ENCODE results near the gene SLC24A4. TPM values are rescaled to one million over a fixed set of nuclear protein-coding genes. Genes with fewer than 3 reads are reported as not detected.

SLC24A4 gene
- total RNA-seq, 2 experiments from 2014 or later = not detected

DNA sequence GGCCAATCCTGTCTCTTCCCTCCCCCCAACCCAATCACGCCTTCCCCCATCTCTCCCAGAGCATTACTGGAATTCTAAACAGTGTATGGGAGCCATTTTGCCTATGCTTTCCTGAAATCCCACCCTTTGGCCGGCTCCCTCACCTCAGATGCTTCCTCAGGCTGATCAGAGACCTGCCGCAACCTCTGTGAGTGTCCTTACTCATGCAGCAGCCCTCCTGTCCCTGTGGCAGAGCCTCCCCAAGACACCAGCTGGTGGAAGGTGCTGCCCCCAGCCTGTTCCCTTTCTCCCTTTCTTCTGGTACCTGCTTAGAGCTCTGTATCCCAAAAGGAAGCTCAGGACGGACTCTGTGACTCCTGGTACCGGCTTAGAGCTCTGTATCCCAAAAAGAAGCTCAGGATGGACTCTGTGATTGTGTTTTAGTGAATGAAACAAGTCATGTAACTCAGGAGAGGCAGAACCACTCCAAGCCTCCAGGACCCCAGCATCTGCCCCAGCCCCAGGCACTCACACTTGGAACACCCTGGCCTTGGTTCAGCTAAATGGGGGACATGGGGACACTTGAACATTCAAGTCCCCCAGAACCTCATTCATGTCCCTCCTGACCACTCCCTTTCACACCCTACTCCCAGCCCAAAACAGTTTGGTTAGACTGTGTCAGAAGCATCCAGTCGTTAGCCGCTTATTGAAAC is 161.3 kb downstream of the SLC24A4 start:
- POLR2A ChIA-PET = no interaction called here
- Mint-ChIP-seq H3K4me1 (peaks cover 4% of the 10 kb centered on the region), H3K9me3 (peaks cover 4% of the 10 kb centered on the region), H3K27ac (no peak overlapping the region), H3K36me3 (peaks cover 3% of the 10 kb centered on the region), H3K4me3 (no peak overlapping the region), H3K27me3 (peaks cover 32% of the 10 kb centered on the region)
- DNase-seq (no peak), ATAC-seq (ENCODE audit: low read depth) (no peak)

DNA sequence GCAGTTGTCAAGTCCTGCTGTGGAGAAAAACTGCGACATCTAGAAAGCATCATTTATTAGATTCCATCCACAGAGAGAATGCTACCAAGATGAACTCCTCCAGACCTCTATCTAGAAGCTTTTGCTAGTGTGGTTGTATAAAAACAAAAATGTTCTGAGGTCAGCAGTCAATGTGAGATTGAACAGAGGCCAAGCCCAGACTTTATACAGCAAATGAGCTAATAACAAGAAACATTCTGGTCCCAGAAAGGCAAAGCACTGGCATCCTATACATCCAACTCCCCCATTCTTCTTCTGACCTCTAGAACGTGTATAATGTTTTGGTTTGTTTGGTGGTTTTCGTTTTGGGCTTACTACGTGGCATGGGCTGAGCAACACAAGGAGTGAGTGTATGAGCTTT is 163.9 kb downstream of the SLC24A4 start:
- POLR2A ChIA-PET = interaction anchor here (1.2 kb wide), 1 partner anchor 13 kb away, joined by 3 read pairs; no protein-coding TSS in a partner anchor
- no peak for DNase-seq
- H3K27me3 Mint-ChIP-seq = peaks cover 25% of the 10 kb centered on the region
- no peak for ATAC-seq (ENCODE audit: low read depth)
- H3K9me3 Mint-ChIP-seq = no peaks in the 10 kb centered on the region
- H3K36me3 Mint-ChIP-seq = no peaks in the 10 kb centered on the region
- peaks cover 4% of the 10 kb centered on the region for H3K4me1 Mint-ChIP-seq
- no peak overlapping the region for H3K27ac Mint-ChIP-seq
- H3K4me3 Mint-ChIP-seq = no peak overlapping the region

DNA sequence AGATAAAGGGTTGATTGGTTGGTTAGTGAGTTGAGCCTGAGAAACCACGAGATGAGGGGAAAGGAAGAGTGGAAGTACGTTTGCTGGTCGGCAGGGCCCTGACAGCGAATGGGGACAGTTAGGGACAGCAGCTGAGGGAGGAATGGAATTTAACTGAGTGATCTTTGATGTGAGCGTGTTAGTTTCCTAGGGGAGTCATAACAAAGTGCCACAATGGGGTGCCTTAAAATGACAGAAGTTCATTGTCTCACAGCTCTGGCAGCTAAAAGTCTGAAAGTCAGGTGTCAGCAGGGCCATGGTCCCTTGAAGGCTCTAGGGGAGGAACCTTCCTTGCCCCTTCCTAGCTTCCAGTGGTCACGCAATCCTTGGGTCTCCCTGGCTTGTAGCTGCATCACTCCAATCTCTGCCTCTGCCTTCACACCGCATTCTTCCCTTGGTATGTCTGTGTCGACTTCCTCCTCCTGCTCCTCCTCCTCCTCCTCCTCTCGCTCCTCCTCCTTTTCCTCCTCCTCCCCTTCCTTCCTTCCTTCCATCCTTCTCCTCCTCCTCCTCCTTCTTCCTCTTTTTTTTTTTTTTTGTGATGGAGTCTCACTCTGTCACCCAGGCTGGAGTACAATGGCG is 164.7 kb downstream of the SLC24A4 start:
- no peak overlapping the region for H3K27ac Mint-ChIP-seq
- POLR2A ChIA-PET = interaction anchor here (1.2 kb wide), 1 partner anchor 12 kb away, joined by 3 read pairs; no protein-coding TSS in a partner anchor
- DNase-seq (no peak), ATAC-seq (ENCODE audit: low read depth) (no peak)
- peaks cover 4% of the 10 kb centered on the region for H3K4me1 Mint-ChIP-seq
- peaks cover 22% of the 10 kb centered on the region for H3K27me3 Mint-ChIP-seq
- H3K4me3 Mint-ChIP-seq = no peak overlapping the region
- no peaks in the 10 kb centered on the region for H3K9me3 Mint-ChIP-seq
- H3K36me3 Mint-ChIP-seq = no peaks in the 10 kb centered on the region

DNA sequence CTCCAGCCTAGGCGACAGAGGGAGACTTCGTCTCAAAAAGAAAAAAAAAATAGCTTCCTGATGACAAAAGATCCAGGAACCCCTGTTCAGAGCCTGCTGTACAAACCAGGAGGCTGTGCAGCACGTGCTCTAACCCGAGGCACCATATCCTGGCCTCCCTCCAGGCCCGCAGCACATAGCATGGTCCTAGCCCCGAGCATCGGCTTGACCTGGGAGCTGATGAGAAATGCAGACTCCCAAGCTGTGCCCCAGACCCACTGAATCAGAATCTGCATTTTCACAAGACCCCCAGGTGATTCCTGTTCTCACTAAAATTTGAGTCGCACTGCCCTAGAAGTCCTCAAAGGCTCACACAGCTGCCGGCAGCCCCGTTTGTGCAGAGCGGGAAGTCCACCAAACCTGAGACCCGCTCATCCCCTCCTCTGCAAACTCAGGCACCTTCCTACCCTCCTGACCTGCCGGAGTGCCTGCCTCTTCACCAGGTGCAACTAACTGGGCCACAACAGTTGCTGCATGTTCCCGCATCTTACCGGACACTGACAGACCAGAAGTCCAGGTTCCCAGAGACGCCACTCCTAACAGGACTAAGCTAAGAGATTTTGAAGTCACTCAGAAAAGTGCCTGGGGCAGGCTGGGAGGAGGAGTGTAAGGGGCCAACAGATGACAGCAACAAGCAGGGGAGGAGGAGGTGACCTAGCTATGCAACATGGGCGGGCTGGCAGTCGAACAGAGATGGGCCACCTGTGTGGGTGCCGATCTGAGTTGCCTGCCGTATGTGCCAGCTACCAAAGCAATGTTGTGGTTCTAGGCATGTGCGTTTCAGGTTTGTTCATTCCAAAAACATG is 166.7 kb downstream of the SLC24A4 start:
- POLR2A ChIA-PET = no interaction called here
- Mint-ChIP-seq H3K36me3 (no peaks in the 10 kb centered on the region), H3K4me1 (peaks cover 4% of the 10 kb centered on the region), H3K27ac (no peak overlapping the region), H3K4me3 (no peak overlapping the region), H3K27me3 (peaks cover 17% of the 10 kb centered on the region), H3K9me3 (no peaks in the 10 kb centered on the region)
- DNase-seq (no peak), ATAC-seq (ENCODE audit: low read depth) (no peak)

DNA sequence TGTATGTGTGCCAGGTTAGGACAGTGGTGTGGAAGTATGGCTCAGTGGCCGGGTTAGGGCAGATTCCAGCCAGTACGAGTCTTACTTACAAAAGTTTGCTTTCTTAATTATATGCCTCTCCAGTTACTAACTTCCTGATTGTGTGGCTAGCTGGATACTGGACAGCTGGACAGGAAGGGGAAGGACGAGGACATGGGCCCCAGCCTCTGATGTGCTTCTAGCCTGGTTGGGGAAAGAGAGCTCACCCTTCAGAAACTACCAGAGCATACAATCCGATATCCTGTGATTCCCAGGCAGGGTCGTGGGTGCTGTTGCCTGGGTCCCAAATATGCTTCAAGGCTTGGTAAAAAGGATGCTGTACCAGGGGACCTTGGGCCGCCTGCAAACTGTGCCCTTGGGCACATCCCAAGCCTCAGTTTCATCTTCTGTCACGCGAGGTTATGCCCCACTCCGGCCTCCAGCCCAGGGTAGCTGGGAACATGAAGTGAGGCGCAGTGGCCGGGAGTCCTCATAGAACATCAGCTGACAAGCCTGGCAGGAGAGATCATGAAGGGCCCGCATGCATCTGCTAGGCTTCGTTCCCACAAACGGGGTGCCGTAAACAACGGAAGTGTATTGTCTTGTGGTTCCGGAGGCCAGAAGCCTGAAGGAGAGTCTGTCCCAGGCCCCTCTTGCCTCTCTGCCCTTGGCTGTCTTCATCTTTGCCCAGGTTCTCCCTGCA is 167.4 kb downstream of the SLC24A4 start:
- Mint-ChIP-seq H3K27me3 (peaks cover 13% of the 10 kb centered on the region), H3K9me3 (no peaks in the 10 kb centered on the region), H3K4me3 (no peak overlapping the region), H3K4me1 (peaks cover 4% of the 10 kb centered on the region), H3K27ac (no peak overlapping the region), H3K36me3 (no peaks in the 10 kb centered on the region)
- ATAC-seq (ENCODE audit: low read depth) = no peak
- POLR2A ChIA-PET = no interaction called here
- no peak for DNase-seq

DNA sequence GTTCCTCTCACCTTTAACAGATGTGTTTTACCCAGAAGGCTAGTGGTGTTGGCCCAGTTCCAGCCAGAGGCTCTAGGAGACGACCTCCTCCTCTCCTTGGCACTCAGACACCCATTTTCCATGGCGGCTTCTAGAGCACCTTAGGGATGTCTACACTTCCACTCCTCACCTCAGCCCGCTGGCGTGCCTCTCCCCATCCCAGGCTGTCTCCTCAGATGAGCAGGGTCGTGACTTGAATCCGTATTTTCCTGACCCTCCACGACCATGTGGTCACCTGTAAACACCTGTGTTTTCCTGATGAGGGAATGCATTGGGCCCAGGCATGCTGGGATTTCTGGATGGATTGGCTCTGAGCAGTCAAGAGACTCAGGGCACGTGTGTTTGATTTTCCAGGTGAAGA is 168.8 kb downstream of the SLC24A4 start:
- Mint-ChIP-seq H3K4me1 (peaks cover 4% of the 10 kb centered on the region), H3K4me3 (no peak overlapping the region), H3K27ac (no peak overlapping the region), H3K9me3 (no peaks in the 10 kb centered on the region), H3K36me3 (no peaks in the 10 kb centered on the region), H3K27me3 (peaks cover 9% of the 10 kb centered on the region)
- POLR2A ChIA-PET = no interaction called here
- ATAC-seq (ENCODE audit: low read depth) (no peak), DNase-seq (no peak)

DNA sequence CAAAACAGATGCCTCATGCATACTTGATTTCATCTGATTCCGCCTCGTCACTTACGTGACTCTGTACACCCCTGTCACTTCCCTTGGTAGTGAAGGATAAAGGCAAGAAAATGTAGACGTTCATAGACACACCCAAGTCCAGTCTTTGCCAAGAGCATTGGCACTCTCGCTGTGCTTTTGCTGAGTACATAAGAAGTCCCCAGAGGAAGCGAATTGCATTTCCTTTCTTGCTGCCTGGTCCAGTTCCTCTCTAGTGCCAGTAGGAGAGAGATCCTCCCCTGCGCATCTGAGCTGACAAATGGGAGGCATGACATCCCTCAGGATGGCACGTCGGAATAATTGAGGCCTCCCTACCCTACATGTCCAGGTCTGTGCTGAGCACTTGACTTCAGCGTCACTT is 169.3 kb downstream of the SLC24A4 start:
- H3K36me3 Mint-ChIP-seq = no peaks in the 10 kb centered on the region
- H3K4me1 Mint-ChIP-seq = peaks cover 2% of the 10 kb centered on the region
- H3K4me3 Mint-ChIP-seq = no peak overlapping the region
- POLR2A ChIA-PET = no interaction called here
- DNase-seq (no peak), ATAC-seq (ENCODE audit: low read depth) (no peak)
- H3K27me3 Mint-ChIP-seq = peaks cover 7% of the 10 kb centered on the region
- no peaks in the 10 kb centered on the region for H3K9me3 Mint-ChIP-seq
- no peak overlapping the region for H3K27ac Mint-ChIP-seq

DNA sequence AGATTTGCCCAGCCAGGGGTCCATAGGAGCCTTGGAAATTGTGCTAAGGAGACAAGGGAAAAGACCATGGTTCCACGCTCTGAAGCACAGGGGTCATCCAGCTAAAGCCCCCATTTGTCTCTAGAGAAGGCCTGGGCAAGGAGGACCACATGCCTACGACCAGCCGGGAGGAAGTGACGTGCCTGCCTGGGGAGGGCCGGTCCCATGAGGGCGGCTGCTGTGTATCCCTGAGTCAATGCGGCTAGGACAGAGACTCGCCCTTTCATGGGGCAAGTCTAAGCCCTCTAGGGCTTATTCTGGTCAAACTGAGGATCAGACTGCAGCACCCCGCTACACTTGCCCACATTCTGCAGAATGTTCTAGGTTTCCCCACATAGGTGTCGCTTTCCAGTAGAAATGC is 170.1 kb downstream of the SLC24A4 start:
- POLR2A ChIA-PET = no interaction called here
- DNase-seq (no peak), ATAC-seq (ENCODE audit: low read depth) (no peak)
- H3K27me3 Mint-ChIP-seq = peaks cover 7% of the 10 kb centered on the region
- no peaks in the 10 kb centered on the region for H3K36me3 Mint-ChIP-seq
- H3K4me3 Mint-ChIP-seq = no peak overlapping the region
- no peaks in the 10 kb centered on the region for H3K4me1 Mint-ChIP-seq
- H3K9me3 Mint-ChIP-seq = no peaks in the 10 kb centered on the region
- no peak overlapping the region for H3K27ac Mint-ChIP-seq

DNA sequence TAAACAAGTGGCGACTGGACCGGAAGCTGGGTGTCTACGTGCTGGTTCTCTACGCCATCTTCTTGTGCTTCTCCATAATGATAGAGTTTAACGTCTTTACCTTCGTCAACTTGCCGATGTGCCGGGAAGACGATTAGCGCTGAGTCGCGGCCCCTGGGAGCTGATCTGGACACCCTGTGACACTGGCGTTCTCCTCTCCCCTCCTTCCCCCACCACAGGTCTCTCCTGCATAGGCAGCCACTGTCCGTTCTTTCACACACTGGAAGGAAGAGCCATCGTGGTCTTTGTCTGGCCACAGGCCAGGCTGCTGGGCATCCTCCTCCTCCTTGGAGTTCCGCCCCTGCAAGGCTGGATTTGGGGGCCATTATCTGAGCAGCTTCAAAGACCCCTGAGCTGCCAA is 170.5 kb downstream of the SLC24A4 start:
- ATAC-seq (ENCODE audit: low read depth) (no peak), DNase-seq (no peak)
- Mint-ChIP-seq H3K27me3 (peaks cover 7% of the 10 kb centered on the region), H3K4me3 (no peak overlapping the region), H3K9me3 (no peaks in the 10 kb centered on the region), H3K36me3 (no peaks in the 10 kb centered on the region), H3K27ac (no peak overlapping the region), H3K4me1 (no peaks in the 10 kb centered on the region)
- POLR2A ChIA-PET = no interaction called here

DNA sequence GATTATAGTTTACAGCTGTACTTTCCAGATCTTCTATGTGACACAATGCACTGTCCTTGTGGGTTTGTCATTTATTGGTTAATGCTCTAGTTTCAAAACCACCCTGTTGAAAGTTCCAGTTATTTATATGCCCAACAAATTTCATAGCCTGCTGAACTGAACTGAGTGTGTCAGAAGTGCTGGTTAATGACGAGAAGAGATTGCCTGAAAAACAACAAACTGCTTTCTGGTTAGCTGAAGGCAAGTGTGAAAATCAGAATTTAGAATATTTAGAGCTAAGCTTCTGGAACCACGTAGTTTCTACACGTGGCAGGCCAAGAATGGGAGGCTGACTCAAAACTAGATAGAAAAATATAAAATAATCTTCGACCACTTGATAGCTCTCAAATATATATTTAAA is 171.5 kb downstream of the SLC24A4 start:
- Mint-ChIP-seq H3K4me3 (no peak overlapping the region), H3K36me3 (no peaks in the 10 kb centered on the region), H3K27ac (no peak overlapping the region), H3K9me3 (no peaks in the 10 kb centered on the region), H3K27me3 (peaks cover 4% of the 10 kb centered on the region), H3K4me1 (no peaks in the 10 kb centered on the region)
- DNase-seq (no peak), ATAC-seq (ENCODE audit: low read depth) (no peak)
- POLR2A ChIA-PET = no interaction called here

DNA sequence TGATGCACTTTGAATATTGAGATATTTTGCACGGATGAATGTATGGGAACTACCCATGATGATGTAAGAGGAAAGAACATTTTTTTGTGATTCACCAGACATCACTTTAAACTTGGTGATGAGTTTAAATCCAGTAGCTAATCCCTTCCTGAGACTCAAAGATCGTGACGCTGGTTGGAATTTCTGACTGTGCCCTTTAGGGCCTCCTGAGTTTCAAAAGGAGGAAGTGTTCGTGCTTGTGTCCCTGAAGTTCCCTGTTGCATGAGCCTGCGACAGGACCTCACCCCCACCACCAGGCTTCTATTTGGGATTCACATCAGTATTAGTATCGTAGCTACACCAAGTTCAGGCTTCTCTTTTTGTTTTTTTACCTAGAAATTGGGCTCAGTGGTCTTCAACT is 172.1 kb downstream of the SLC24A4 start:
- Mint-ChIP-seq H3K4me3 (no peak overlapping the region), H3K27ac (no peak overlapping the region), H3K36me3 (no peaks in the 10 kb centered on the region), H3K4me1 (no peaks in the 10 kb centered on the region), H3K9me3 (no peaks in the 10 kb centered on the region), H3K27me3 (peaks cover 9% of the 10 kb centered on the region)
- POLR2A ChIA-PET = no interaction called here
- ATAC-seq (ENCODE audit: low read depth) = no peak
- DNase-seq = no peak

DNA sequence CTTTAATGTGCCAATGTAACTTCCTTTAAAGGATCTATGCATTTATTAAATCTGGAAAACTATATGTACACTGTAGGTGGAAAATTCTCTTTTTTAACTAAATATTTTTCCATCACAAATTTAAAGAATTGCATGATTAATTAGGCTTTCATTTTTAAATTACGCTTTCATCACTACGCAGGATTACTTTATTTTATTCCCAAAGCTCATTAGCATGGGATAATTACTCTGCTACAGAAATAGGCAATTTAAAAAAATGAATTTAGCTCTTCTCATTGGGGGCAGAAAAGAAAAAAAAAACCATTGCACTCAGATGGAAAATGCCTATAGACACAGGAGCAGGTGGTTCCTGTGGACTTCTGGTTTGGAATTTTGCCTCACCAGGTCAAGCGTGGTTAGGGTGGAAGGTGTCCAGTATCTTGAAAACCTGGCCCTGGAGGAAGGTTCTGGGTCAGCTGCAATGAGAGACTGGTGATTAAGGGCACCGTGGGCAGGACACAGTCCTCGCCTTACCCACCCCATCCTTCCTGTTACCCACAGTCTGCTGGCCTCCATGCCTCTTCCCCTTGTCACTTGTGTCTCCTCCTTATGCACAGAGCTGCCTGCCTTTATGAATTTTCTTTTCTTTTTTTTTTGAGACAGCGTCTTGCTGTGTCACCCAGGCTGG is 173.4 kb downstream of the SLC24A4 start:
- peaks cover 9% of the 10 kb centered on the region for H3K27me3 Mint-ChIP-seq
- ATAC-seq (ENCODE audit: low read depth) = no peak

DNA sequence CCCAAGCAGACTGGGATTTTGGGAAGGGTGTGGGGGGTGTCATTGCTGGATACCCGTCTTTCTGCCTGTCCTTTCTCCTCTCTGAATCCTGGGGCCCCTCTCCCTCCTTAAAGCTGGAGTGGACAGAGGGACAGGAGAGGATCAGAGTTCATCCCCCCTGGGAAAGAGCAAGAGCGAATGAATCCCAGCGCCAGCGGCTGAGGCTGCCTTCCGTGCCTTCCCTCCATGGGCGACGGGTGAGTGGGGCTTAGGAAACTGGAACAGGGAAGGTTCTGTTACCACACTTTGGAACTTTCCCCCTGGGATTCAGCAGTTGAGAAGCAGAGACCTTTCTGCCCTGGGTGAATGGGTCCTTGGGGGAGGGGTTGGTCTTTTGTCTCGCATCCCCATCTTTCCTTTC is 174.4 kb downstream of the SLC24A4 start:
- DNase-seq = no peak
- H3K4me3 Mint-ChIP-seq = no peak overlapping the region
- POLR2A ChIA-PET = no interaction called here
- H3K9me3 Mint-ChIP-seq = no peaks in the 10 kb centered on the region
- no peak overlapping the region for H3K27ac Mint-ChIP-seq
- no peaks in the 10 kb centered on the region for H3K4me1 Mint-ChIP-seq
- ATAC-seq (ENCODE audit: low read depth) = no peak
- no peaks in the 10 kb centered on the region for H3K36me3 Mint-ChIP-seq
- H3K27me3 Mint-ChIP-seq = peaks cover 9% of the 10 kb centered on the region

More for the DNA sequence above, 173.4 kb downstream of the SLC24A4 start:
- Mint-ChIP-seq H3K27ac (no peak overlapping the region), H3K4me1 (no peaks in the 10 kb centered on the region), H3K4me3 (no peak overlapping the region), H3K36me3 (no peaks in the 10 kb centered on the region), H3K9me3 (no peaks in the 10 kb centered on the region)
- DNase-seq = no peak
- POLR2A ChIA-PET = no interaction called here
